Measurements from ENCODE around the gene TEX10. TPM values are rescaled to one million over a fixed set of nuclear protein-coding genes. Genes with fewer than 3 reads are reported as not detected.
"Not testable (repeated sequence)": the region's sequence is repeated elsewhere in the genome, so short reads cannot be mapped to it uniquely, and the experiment has no call there.

The TEX10 gene
- polyA plus RNA-seq, 5 donors: 34.0 to 45.7 (median 44.8) TPM

DNA sequence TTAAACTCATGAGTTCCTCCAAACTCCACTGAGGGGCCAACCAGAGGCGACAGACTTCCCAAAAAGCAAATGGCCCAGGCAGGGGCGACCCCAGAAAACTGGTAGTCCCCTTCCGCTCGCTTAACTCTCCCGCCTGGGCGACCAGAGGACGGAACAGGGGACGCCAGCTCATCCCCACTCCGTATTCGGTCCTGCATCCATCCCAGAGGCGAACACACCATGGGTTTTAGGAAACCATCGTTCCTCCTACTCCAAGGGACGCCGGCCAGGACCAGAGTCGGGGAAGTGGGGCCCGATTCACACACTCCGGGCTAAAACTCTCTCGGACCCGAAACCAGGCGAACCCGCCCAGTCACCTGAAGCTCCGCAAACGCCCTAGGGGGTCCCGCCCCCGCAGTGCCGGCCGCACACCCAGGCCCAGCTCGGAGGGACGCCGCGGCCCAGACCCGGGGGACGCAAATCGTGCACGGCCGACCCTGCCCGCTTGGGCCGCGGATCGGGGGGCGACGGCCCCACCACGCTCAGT lies 478 bp downstream of the TEX10 start:
- no peak for DNase-seq

GRCh38 chr9:100351508-100351907 lies 1.2 kb downstream of the TEX10 start:
- no peak for DNase-seq

- DNase-seq: no peak
Measured at GRCh38 chr9:100350188-100350587, 2.6 kb downstream of the TEX10 start.

DNA sequence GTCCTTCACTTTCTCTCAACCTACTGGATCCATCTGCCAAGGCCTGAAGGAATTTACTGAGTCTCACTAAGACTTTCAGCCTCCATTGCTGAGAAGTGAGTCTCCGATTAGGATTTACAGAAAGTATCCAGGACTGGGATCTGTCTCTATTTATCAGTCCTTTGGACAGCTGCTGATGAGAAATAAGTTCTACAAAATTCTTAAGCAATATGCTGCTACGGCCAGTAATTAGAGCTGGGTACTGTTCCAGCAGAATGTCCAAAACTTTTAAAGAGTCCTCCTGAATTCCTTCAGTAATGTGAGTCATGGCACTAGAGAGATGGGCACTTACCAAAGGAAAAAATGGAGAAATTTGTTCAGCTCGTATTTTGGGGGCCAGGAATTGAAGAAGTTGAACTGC lies 5.9 kb downstream of the TEX10 start:
- no peak for DNase-seq

- DNase-seq: no peak
Measured at GRCh38 chr9:100341889-100342288, 10.9 kb downstream of the TEX10 start.

GRCh38 chr9:100340224-100340623 lies 12.5 kb downstream of the TEX10 start:
- no peak for DNase-seq

- not testable (repeated sequence) for DNase-seq
Measured at GRCh38 chr9:100338736-100339135, 14.0 kb downstream of the TEX10 start.

DNA sequence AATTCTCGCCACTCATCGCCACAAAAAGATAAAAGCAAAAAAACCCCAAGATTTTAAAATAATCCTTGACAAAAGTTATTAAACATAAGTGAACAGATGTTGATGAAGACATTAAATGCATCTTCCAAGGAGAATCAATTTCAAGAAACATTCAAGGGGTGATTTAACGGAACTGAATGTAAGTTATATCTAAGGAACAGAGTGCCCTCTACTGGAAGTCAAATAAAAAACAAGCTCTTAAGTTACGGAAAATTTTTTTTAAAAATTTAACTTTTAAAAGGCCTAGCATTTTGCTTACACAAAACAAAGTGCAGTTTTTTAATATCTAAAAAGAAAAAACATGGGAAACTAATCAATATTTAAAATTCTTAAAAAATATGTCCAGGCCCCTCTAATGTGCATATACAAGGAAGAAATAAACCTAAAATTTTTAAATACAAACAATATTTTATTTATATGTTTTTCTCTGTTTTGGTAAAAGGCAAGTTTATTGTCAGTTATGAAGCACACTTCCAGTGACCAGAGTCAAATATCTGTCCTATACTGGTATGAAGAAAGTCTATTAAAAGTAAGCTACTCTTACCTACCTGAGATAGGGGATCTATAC lies 28.0 kb downstream of the TEX10 start:
- peak in 1 of 2 donors; percentile 6 for DNase-seq

GRCh38 chr9:100322954-100323536 lies 29.7 kb downstream of the TEX10 start:
- peak in 1 of 2 donors; percentile 15 for DNase-seq

GRCh38 chr9:100317706-100318105 lies 35.0 kb downstream of the TEX10 start:
- DNase-seq: no peak

DNA sequence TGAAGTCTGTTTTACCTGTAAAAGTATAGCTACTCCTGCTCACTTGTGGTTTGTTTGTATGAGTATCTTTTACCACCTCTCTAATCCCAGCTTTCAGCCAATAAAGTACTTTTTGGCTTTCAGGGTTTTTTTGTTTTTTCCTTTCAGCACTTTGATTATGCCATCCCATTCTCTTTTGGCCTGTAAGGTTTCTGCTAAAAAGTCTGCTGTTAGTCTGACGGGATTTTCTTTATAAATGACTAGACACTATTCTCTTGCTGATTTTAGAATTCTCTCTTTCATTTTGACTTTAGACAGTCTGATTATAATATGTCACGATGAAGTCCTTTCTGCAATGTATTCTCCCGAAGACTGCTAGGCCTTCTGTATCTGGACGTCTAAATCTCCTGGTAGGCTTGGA lies 37.2 kb downstream of the TEX10 start:
- no peak for DNase-seq

- no peak for DNase-seq
Measured at GRCh38 chr9:100309992-100310391, 42.8 kb downstream of the TEX10 start.

DNA sequence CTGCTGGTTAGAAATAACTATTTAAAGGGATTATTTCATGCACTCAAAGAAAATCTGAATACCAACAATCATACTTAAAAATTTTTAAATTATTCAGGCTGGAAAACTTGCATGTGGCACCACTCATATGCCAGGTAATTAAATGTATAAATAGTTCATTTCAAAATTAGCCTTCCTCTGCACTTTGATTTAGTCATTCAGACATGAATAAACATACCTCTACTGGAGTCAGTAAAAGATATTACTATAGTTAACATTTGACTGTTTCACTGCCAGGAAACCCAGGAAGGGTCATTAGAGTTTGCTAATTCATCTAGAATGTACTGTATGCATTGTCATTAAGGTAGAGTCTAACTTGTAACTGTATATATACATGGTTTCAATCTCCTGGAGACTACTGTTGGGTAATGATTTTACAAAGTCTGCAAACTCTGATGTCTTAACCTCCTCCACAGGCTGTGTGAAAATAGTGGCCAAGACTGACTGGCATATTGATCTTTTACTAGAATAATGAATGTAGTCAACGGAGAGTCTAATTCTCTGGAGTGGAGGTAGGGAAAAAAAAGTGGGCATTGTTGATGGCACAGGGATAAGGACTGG lies 43.7 kb downstream of the TEX10 start:
- DNase-seq: no peak

GRCh38 chr9:100307080-100307479 lies 45.7 kb downstream of the TEX10 start:
- DNase-seq: no peak

GRCh38 chr9:100306283-100306682 lies 46.5 kb downstream of the TEX10 start:
- no peak for DNase-seq

DNA sequence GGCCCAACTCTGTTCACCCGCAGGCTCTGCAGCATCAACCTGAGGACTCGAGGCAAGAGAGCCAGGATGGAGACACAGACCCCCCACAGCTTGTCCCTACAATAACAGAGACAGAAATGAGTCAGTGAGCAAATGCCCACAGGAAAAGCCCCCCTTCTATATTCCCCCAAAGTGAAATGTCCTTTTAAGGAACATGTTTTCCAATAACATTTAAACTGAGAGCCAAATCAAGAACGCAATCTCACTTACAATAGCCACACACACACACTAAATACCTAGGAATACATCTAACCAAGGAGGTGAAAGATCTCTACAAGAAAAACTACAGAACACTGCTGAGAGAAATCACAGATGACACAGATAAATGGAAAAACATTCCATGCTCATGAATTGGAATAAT lies 49.0 kb downstream of the TEX10 start:
- no peak for DNase-seq

- DNase-seq: no peak
Measured at GRCh38 chr9:100298378-100298777, 54.4 kb downstream of the TEX10 start.

- no peak for DNase-seq
Measured at GRCh38 chr9:100296407-100296806, 56.3 kb downstream of the TEX10 start.

DNA sequence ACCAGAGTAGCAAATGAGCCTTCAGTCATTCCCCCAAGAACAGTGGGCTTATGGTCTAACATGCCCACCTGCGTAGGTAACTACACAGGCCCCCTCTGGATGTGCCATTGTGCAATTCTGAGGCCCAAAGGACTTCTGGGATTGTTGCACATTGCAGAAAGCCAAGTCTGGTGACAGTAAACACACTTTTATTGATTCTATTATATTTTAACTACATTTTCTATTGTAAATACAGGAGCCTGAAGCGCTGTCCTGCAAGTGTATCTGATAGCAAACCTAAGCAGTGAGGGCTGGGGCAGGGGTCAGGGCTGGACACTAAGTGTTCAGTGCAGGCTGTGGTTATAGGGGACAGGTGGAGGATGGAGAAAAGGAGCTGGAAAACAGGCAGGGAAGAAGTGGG lies 57.5 kb downstream of the TEX10 start:
- DNase-seq: no peak

- no peak for DNase-seq
Measured at GRCh38 chr9:100294806-100295205, 57.9 kb downstream of the TEX10 start.

GRCh38 chr9:100294341-100294740 lies 58.4 kb downstream of the TEX10 start:
- DNase-seq: no peak

DNA sequence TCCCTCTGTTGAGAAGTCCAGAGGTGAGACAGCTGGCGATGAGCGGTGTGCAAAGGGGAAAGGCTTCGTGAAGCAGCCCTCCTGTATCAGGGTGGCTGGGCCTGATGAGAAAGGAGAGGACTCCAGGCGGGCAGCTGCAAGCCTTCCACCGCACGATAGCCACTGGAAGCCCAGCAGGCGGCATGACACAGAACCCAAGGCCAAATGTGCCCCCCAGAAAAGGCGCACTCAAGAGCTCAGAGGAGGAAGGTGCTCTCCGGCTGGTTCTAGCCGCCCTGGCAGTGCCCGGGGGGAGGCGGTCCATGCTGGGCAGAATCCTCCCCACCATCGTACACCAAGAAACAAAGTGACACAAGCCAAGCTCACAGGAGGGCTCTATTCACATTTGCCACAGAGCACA lies 60.3 kb downstream of the TEX10 start:
- DNase-seq: no peak

DNA sequence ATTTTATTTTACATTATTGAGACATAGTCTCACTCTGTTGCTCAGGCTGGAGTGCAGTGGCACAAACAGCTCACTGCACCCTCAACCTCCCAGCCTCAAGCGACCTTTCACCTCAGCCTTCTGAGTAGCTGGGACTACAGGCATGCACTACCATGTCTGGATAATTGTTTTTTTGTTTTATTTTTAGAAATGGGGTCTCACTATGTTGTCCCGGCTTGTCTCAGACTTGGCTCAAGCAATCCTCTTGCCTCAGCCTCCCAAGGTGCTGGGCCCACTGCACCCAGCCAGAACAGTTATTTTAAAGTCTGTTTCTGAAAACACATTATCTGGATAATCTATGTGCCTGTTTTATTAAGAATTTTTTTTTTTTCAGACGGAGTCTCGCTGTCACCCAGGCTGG lies 62.0 kb downstream of the TEX10 start:
- no peak for DNase-seq
